Measurements from ENCODE around the gene SRGAP1.
"Not testable (repeated sequence)": the region's sequence is repeated elsewhere in the genome, so short reads cannot be mapped to it uniquely, and the experiment has no call there.

The SRGAP1 gene

DNA sequence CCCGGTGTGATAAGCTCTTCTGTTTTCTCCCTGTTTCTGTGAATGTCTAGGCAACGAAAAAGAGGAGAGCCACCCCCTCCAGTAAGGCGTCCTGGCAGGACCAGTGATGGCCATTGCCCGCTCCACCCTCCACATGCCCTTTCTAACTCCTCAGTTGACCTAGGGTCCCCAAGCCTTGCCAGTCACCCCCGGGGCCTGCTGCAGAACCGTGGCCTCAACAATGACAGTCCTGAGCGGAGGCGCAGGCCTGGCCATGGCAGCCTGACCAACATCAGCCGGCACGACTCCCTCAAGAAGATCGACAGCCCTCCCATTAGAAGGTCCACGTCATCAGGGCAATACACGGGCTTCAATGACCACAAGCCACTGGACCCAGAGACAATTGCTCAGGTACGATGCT lies 283.3 kb downstream of the SRGAP1 start:
- H3K4me1 Mint-ChIP-seq, result no peaks in the 10 kb centered on the region
- no peak for DNase-seq
- H3K27ac Mint-ChIP-seq, result no peak overlapping the region
- TF ChIP-seq, protein P1, sequence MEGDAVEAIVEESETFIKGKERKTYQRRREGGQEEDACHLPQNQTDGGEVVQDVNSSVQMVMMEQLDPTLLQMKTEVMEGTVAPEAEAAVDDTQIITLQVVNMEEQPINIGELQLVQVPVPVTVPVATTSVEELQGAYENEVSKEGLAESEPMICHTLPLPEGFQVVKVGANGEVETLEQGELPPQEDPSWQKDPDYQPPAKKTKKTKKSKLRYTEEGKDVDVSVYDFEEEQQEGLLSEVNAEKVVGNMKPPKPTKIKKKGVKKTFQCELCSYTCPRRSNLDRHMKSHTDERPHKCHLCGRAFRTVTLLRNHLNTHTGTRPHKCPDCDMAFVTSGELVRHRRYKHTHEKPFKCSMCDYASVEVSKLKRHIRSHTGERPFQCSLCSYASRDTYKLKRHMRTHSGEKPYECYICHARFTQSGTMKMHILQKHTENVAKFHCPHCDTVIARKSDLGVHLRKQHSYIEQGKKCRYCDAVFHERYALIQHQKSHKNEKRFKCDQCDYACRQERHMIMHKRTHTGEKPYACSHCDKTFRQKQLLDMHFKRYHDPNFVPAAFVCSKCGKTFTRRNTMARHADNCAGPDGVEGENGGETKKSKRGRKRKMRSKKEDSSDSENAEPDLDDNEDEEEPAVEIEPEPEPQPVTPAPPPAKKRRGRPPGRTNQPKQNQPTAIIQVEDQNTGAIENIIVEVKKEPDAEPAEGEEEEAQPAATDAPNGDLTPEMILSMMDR (IDR thresholded peaks at IDR 0.05), result no peak
- peaks cover 6% of the 10 kb centered on the region for H3K27me3 Mint-ChIP-seq (ENCODE audit: low read depth, poor library complexity)
- no peak overlapping the region for H3K4me3 Mint-ChIP-seq
- H3K9me3 Mint-ChIP-seq, result peaks cover 13% of the 10 kb centered on the region
- peaks cover 38% of the 10 kb centered on the region for H3K36me3 Mint-ChIP-seq (ENCODE audit: low read depth)

DNA sequence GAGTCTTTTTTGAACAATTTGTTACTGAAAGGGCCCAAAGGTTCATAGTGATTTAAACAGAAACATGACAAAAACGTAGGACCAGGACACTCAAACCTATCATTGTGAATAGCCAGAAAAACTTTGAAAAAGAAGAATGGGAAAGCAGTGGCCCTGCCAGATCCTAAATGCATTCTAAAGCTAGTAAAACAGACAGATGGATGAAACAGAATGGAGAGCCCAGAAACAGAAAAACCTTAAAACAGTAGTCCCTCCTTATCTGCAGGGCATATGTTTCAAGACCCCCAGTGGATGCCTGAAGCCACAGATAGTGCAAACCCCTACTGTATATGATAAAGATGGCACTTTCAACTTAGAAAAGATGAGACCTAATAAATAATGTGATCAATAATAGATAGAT lies 283.9 kb downstream of the SRGAP1 start:
- H3K36me3 Mint-ChIP-seq (ENCODE audit: low read depth), result peaks cover 44% of the 10 kb centered on the region
- H3K9me3 Mint-ChIP-seq, result peaks cover 19% of the 10 kb centered on the region
- no peak for DNase-seq
- no peak overlapping the region for H3K4me3 Mint-ChIP-seq
- H3K27ac Mint-ChIP-seq, result no peak overlapping the region
- TF ChIP-seq, protein P1 (IDR thresholded peaks at IDR 0.05), result no peak
- peaks cover 6% of the 10 kb centered on the region for H3K27me3 Mint-ChIP-seq (ENCODE audit: low read depth, poor library complexity)
- no peaks in the 10 kb centered on the region for H3K4me1 Mint-ChIP-seq

DNA sequence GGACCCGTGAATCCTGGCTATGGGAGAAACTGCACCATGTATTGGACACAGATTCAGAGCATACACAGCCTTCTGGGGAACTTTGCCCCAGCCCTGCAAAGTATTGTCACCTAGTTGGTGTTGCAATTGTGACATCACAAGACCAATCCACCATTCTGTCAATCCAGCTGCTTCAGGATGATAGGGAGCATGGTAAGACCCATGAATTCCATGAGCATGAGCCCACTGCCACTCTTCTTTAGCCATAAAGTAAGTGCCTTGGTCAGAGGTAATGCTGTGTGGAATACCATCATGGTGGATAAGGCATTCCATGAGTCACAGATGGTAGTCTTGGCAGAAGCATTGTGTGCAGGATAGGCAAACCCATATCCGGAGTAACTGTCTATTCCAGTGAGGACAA lies 286.0 kb downstream of the SRGAP1 start:
- not testable (repeated sequence) for H3K4me1 Mint-ChIP-seq; H3K27ac Mint-ChIP-seq; DNase-seq; H3K4me3 Mint-ChIP-seq; H3K27me3 Mint-ChIP-seq (ENCODE audit: low read depth, poor library complexity)
- H3K9me3 Mint-ChIP-seq, result peaks cover 40% of the 10 kb centered on the region
- peaks cover 64% of the 10 kb centered on the region for H3K36me3 Mint-ChIP-seq (ENCODE audit: low read depth)

DNA sequence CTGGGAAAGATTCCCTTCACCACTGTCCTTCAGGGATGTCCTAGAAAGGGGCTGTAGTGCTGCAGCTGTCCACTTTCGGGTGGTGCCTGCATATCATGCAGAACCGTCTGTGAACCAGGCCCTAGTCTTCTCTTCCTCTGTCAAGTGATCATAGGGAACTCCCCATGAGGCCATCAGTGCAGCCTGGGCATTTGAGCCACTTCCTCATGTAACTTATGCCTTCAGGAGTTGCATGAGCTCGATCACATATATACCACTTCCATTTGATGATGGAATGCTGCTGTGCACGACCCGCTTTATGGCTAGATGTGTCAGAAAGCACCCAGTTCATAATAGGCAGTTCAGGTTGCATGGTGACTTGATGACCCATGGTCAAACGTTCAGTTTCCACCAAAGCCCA lies 287.0 kb downstream of the SRGAP1 start:
- Mint-ChIP-seq H3K36me3 (ENCODE audit: low read depth) (peaks cover 68% of the 10 kb centered on the region), H3K9me3 (peaks cover 46% of the 10 kb centered on the region)
- DNase-seq; H3K27ac Mint-ChIP-seq; H3K4me3 Mint-ChIP-seq; H3K4me1 Mint-ChIP-seq; H3K27me3 Mint-ChIP-seq (ENCODE audit: low read depth, poor library complexity): not testable (repeated sequence)

DNA sequence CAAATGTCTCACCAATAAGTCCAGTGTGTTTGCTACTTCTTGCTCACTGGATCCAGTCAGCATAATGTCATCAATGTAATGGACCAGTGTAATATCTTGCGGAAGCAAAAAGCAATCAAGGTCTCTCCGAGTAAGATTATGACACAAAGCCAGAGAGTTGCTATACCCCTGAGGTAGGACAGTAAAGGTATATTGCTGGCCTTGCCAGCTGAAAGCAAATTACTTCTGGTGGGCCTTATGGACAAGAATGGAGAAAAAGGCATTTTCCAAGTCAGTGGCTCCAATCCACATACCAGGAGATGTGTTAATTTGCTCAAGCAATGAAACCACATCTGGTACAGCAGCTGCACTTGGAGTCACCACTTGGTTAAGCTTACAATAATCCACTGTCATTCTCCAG lies 288.2 kb downstream of the SRGAP1 start:
- not testable (repeated sequence) for H3K27me3 Mint-ChIP-seq (ENCODE audit: low read depth, poor library complexity); DNase-seq; H3K4me1 Mint-ChIP-seq; H3K27ac Mint-ChIP-seq; H3K4me3 Mint-ChIP-seq
- peaks cover 46% of the 10 kb centered on the region for H3K9me3 Mint-ChIP-seq
- peaks cover 72% of the 10 kb centered on the region for H3K36me3 Mint-ChIP-seq (ENCODE audit: low read depth)

DNA sequence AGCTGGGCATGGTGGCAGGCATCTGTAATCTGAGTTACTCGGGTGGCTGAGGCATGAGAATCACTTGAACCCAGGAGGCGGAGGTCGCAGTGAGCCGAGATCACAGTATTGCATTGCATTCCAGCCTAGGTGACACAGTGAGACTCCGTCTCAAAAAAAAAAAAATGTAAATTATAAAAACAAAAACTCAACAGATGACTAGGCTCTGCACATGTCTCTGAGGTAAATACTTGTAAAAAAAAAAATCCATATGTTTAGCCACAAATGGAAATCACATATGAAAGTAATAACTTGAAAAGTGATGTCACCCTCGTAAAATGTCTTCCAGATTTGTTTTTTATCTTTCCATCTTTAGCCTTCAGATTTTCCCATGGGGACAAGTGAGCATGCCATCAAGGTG lies 292.6 kb downstream of the SRGAP1 start:
- H3K4me3 Mint-ChIP-seq, result no peak overlapping the region
- peaks cover 49% of the 10 kb centered on the region for H3K36me3 Mint-ChIP-seq (ENCODE audit: low read depth)
- peaks cover 41% of the 10 kb centered on the region for H3K9me3 Mint-ChIP-seq
- H3K4me1 Mint-ChIP-seq, result peaks cover under 1% of the 10 kb centered on the region
- H3K27ac Mint-ChIP-seq, result no peak overlapping the region
- no peak for DNase-seq
- TF ChIP-seq, protein P1 (IDR thresholded peaks at IDR 0.05), result no peak
- H3K27me3 Mint-ChIP-seq (ENCODE audit: low read depth, poor library complexity), result no peaks in the 10 kb centered on the region

DNA sequence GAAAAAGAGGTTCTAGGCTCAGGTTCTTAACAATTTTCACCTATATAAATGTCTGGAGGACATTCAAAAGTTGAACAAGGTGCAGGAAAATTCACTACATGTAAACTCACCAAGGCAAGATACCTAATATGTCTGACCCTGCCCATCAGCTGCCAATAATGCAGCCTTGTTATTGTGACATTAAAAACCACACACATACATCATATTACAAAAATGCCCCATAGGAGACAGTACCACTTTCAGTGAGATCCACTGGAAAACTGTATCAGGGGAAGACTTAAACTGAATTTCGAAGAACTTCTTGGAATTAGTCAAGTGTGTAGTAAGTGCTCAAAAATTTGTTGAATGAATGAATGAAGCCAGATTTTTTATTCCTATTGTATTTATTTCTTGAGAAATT lies 294.5 kb downstream of the SRGAP1 start:
- TF ChIP-seq, protein P1 (IDR thresholded peaks at IDR 0.05), result no peak

More for the DNA sequence above, 294.5 kb downstream of the SRGAP1 start:
- Mint-ChIP-seq H3K36me3 (ENCODE audit: low read depth) (peaks cover 52% of the 10 kb centered on the region), H3K9me3 (peaks cover 25% of the 10 kb centered on the region), H3K27ac (no peak overlapping the region), H3K27me3 (ENCODE audit: low read depth, poor library complexity) (no peaks in the 10 kb centered on the region), H3K4me3 (no peak overlapping the region), H3K4me1 (peaks cover 8% of the 10 kb centered on the region)
- DNase-seq, result no peak
